NOMO-1 treated with DMSO at 0.1 percent for 48 hours (cell line): ENCODE data around the gene TMEM255B.

Experiments used
- DNase-seq: peaks from one replicate; lab custom pipeline; 2025; ENCODE audit not compliant: unreplicated experiment; lab: John Stamatoyannopoulos, UW

Gene TMEM255B

GRCh38 chr13:113845723-113846635, 87.0 kb downstream of the TMEM255B start:
- no peak for DNase-seq

- no peak for DNase-seq
Measured at GRCh38 chr13:113846636-113847318, 87.8 kb downstream of the TMEM255B start.

GRCh38 chr13:113848020-113848419, 89.0 kb downstream of the TMEM255B start:
- no peak for DNase-seq

- DNase-seq, result no peak
Measured at GRCh38 chr13:113848431-113849260, 89.6 kb downstream of the TMEM255B start.

- no peak for DNase-seq
Measured at GRCh38 chr13:113849546-113849945, 90.5 kb downstream of the TMEM255B start.

- no peak for DNase-seq
Measured at GRCh38 chr13:113849981-113850721, 91.1 kb downstream of the TMEM255B start.

- DNase-seq, result no peak
Measured at GRCh38 chr13:113850722-113851479, 91.9 kb downstream of the TMEM255B start.

GRCh38 chr13:113851480-113851803, 92.4 kb downstream of the TMEM255B start:
- no peak for DNase-seq

GRCh38 chr13:113851826-113852535, 93.0 kb downstream of the TMEM255B start:
- no peak for DNase-seq

- DNase-seq, result no peak
Measured at GRCh38 chr13:113852536-113853517, 93.8 kb downstream of the TMEM255B start.

GRCh38 chr13:113853518-113854237, 94.7 kb downstream of the TMEM255B start:
- DNase-seq, result no peak

- no peak for DNase-seq
Measured at GRCh38 chr13:113854238-113855011, 95.4 kb downstream of the TMEM255B start.

GRCh38 chr13:113855012-113855921, 96.2 kb downstream of the TMEM255B start:
- DNase-seq, result no peak

GRCh38 chr13:113855931-113856715, 97.1 kb downstream of the TMEM255B start:
- no peak for DNase-seq

GRCh38 chr13:113856716-113857065, 97.7 kb downstream of the TMEM255B start:
- no peak for DNase-seq
